ENCODE data around the gene AP2B1.
"Not testable (repeated sequence)": the region's sequence is repeated elsewhere in the genome, so short reads cannot be mapped to it uniquely, and the experiment has no call there.

Gene AP2B1

GRCh38 chr17:35568561-35568960 lies 18.6 kb upstream of the AP2B1 start:
- DNase-seq (ENCODE audit: extremely low spot score, insufficient read length, low read depth), result no peak
- no peak for FAIRE-seq

GRCh38 chr17:35569405-35569804 lies 17.7 kb upstream of the AP2B1 start:
- FAIRE-seq, result no peak
- DNase-seq (ENCODE audit: extremely low spot score, insufficient read length, low read depth), result no peak

GRCh38 chr17:35575759-35576158 lies 11.4 kb upstream of the AP2B1 start:
- no peak for DNase-seq (ENCODE audit: extremely low spot score, insufficient read length, low read depth)
- FAIRE-seq, result no peak

- DNase-seq (ENCODE audit: extremely low spot score, insufficient read length, low read depth), result no peak
- peak; percentile 5 for FAIRE-seq
These were observed 9.3 kb upstream of the AP2B1 start for GRCh38 chr17:35577830-35578196.

- FAIRE-seq (peak; percentile 96), DNase-seq (ENCODE audit: extremely low spot score, insufficient read length, low read depth) (peak; percentile 76)
These were observed 8.8 kb upstream of the AP2B1 start, which contains the start of gene PEX12 for GRCh38 chr17:35578197-35578928. PEX12 (minus strand) TSS chr17:35578571; CDS start chr17:35578021, 550 bp downstream.

GRCh38 chr17:35578929-35579432 lies 8.1 kb upstream of the AP2B1 start:
- DNase-seq (ENCODE audit: extremely low spot score, insufficient read length, low read depth) (no peak), FAIRE-seq (no peak)

GRCh38 chr17:35584061-35584460 lies 3.1 kb upstream of the AP2B1 start:
- no peak for FAIRE-seq
- DNase-seq (ENCODE audit: extremely low spot score, insufficient read length, low read depth), result no peak

GRCh38 chr17:35586569-35587073 lies 501 bp upstream of the AP2B1 start:
- DNase-seq (ENCODE audit: extremely low spot score, insufficient read length, low read depth) (no peak), FAIRE-seq (peak; percentile 24)

- FAIRE-seq, result peak; percentile 64
- DNase-seq (ENCODE audit: extremely low spot score, insufficient read length, low read depth), result no peak
These were observed 1.2 kb downstream of the AP2B1 start for GRCh38 chr17:35588196-35588920.

GRCh38 chr17:35596072-35596471 lies 8.9 kb downstream of the AP2B1 start:
- FAIRE-seq (no peak), DNase-seq (ENCODE audit: extremely low spot score, insufficient read length, low read depth) (no peak)

- DNase-seq (ENCODE audit: extremely low spot score, insufficient read length, low read depth) (no peak), FAIRE-seq (no peak)
These were observed 9.6 kb downstream of the AP2B1 start for GRCh38 chr17:35596530-35597233.

GRCh38 chr17:35597604-35598003 lies 10.5 kb downstream of the AP2B1 start:
- FAIRE-seq (no peak), DNase-seq (ENCODE audit: extremely low spot score, insufficient read length, low read depth) (no peak)

- no peak for DNase-seq (ENCODE audit: extremely low spot score, insufficient read length, low read depth)
- FAIRE-seq, result no peak
These were observed 16.6 kb downstream of the AP2B1 start for GRCh38 chr17:35603674-35604073.

- DNase-seq (ENCODE audit: extremely low spot score, insufficient read length, low read depth) (no peak), FAIRE-seq (no peak)
These were observed 18.6 kb downstream of the AP2B1 start for GRCh38 chr17:35605678-35606077.

- no peak for DNase-seq (ENCODE audit: extremely low spot score, insufficient read length, low read depth)
- no peak for FAIRE-seq
These were observed 20.2 kb downstream of the AP2B1 start for GRCh38 chr17:35607239-35607847.

- FAIRE-seq, result no peak
- no peak for DNase-seq (ENCODE audit: extremely low spot score, insufficient read length, low read depth)
These were observed 22.7 kb downstream of the AP2B1 start for GRCh38 chr17:35609831-35610230.

- FAIRE-seq; DNase-seq (ENCODE audit: extremely low spot score, insufficient read length, low read depth): not testable (repeated sequence)
These were observed 23.6 kb downstream of the AP2B1 start for GRCh38 chr17:35610746-35611145.

- DNase-seq (ENCODE audit: extremely low spot score, insufficient read length, low read depth) (no peak), FAIRE-seq (peak; percentile 26)
These were observed 25.9 kb downstream of the AP2B1 start for GRCh38 chr17:35612924-35613521.

- DNase-seq (ENCODE audit: extremely low spot score, insufficient read length, low read depth), result no peak
- no peak for FAIRE-seq
These were observed 27.7 kb downstream of the AP2B1 start for GRCh38 chr17:35614810-35615209.

GRCh38 chr17:35616536-35616935 lies 29.4 kb downstream of the AP2B1 start:
- DNase-seq (ENCODE audit: extremely low spot score, insufficient read length, low read depth) (no peak), FAIRE-seq (no peak)
